Nephron (organoid): ENCODE measurements around the gene ZNF468.
"Not testable (repeated sequence)": the region's sequence is repeated elsewhere in the genome, so short reads cannot be mapped to it uniquely, and the experiment has no call there.

ENCODE experiments used
- H3K27ac Mint-ChIP-seq, 3 experiments: 2 replicates each; pipeline ENCODE4 v1.8.0; 2020; ENCODE audit warnings: mixed read lengths in 3 of 3, mild to moderate bottlenecking in 2 of 3, moderate library complexity in 1 of 3
- H3K27me3 Mint-ChIP-seq: 2 replicates; pipeline ENCODE4 v1.8.0; 2021; ENCODE audit warnings: low read depth, mild to moderate bottlenecking, moderate library complexity, mixed read lengths
- H3K36me3 Mint-ChIP-seq: 2 replicates; pipeline ENCODE4 v1.8.0; 2020; ENCODE audit warnings: low read depth, mixed read lengths
- H3K4me1 Mint-ChIP-seq: 2 replicates; pipeline ENCODE4 v1.8.0; 2020; ENCODE audit warnings: mixed read lengths
- H3K4me3 Mint-ChIP-seq, 3 experiments: 2 replicates each; pipeline ENCODE4 v1.8.0; 2020; ENCODE audit warnings: mild to moderate bottlenecking in 3 of 3, mixed read lengths in 3 of 3, moderate library complexity in 2 of 3
- H3K9me3 Mint-ChIP-seq: 2 replicates; pipeline ENCODE4 v1.8.0; 2020; ENCODE audit warnings: mixed read lengths
- TF ChIP-seq, protein P1 (sequence below), 3 experiments: fragments of 200-600 bp; sonication (generic); IDR thresholded peaks; one replicate each; pipeline ENCODE4 v1.5.0; 2021; ENCODE audit warnings: antibody characterized with exemption in 3 of 3; ENCODE audit not compliant: unreplicated experiment in 3 of 3

ZNF468 gene

DNA sequence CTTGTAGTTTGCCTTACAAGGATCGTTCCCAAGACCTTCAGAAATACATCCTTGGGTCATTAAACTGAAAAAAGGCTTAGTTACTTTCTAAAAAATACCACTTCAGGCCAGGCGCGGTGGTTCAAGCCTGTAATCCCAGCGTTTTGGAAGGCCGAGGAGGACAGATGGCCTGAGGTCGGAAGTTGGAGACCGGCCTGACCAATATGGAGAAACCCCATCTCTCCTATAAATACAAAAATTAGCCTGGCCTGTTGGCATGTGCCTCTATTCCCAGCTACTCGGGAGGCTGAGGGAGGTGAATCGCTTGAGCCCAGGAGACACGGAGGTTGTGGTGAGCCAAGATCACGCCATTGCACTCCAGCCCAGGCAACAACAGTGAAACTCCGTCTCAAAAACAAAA is 33.7 kb downstream of the ZNF468 start:
- Mint-ChIP-seq H3K4me1 (peaks cover 8% of the 10 kb centered on the region), H3K9me3 (no peaks in the 10 kb centered on the region), H3K27me3 (no peaks in the 10 kb centered on the region), H3K36me3 (peaks cover 7% of the 10 kb centered on the region), H3K4me3 (no peak overlapping the region), H3K27ac (no peak overlapping the region)
- TF ChIP-seq, protein P1, sequence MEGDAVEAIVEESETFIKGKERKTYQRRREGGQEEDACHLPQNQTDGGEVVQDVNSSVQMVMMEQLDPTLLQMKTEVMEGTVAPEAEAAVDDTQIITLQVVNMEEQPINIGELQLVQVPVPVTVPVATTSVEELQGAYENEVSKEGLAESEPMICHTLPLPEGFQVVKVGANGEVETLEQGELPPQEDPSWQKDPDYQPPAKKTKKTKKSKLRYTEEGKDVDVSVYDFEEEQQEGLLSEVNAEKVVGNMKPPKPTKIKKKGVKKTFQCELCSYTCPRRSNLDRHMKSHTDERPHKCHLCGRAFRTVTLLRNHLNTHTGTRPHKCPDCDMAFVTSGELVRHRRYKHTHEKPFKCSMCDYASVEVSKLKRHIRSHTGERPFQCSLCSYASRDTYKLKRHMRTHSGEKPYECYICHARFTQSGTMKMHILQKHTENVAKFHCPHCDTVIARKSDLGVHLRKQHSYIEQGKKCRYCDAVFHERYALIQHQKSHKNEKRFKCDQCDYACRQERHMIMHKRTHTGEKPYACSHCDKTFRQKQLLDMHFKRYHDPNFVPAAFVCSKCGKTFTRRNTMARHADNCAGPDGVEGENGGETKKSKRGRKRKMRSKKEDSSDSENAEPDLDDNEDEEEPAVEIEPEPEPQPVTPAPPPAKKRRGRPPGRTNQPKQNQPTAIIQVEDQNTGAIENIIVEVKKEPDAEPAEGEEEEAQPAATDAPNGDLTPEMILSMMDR (IDR thresholded peaks at IDR 0.05; ENCODE audit: unreplicated experiment in 3 of 3), result no peak

DNA sequence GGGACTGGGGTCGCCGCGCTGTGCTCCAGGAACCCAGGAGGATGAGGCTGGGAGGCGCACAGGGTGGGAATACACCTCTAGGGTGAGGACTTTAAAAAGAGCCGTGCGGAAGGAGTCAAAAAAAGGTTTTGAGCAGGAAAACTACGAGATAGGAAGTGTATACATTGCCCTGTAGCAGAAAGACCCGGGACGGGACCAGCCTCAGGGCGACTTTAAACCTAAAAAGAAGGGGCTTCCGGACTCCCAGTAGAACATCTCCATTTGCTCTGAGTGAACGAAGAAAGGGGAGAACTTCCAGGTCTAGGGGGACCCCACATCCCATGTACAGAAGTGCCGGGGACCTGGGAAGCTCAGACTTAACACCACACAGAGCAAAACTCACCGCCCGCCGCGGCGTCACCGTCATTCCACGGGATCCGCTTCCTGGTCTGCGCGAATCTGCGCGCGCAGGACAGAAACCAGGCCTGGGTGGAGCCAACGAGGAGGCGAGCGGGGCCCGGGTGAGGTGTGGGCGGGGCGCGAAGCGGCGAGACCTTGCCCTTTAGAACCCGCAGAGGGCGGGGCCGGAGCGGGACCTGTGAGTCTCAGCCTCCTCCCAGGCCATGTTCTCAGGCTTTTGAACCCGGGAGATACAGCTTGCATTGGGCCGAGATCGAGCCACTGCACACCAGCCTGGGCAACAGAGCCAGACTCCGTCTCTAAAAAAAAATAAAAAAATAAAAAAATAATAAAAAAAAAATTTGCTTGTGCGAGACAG is 36.0 kb downstream of the ZNF468 start, which contains the start of gene ZNF28:
TSS of gene ZNF28 (minus strand) at position 430 of the 757 bp plus-strand sequence. CDS start 3,675 bp downstream, outside the sequence.
- not testable (repeated sequence) for H3K27me3 Mint-ChIP-seq, H3K9me3 Mint-ChIP-seq

DNA sequence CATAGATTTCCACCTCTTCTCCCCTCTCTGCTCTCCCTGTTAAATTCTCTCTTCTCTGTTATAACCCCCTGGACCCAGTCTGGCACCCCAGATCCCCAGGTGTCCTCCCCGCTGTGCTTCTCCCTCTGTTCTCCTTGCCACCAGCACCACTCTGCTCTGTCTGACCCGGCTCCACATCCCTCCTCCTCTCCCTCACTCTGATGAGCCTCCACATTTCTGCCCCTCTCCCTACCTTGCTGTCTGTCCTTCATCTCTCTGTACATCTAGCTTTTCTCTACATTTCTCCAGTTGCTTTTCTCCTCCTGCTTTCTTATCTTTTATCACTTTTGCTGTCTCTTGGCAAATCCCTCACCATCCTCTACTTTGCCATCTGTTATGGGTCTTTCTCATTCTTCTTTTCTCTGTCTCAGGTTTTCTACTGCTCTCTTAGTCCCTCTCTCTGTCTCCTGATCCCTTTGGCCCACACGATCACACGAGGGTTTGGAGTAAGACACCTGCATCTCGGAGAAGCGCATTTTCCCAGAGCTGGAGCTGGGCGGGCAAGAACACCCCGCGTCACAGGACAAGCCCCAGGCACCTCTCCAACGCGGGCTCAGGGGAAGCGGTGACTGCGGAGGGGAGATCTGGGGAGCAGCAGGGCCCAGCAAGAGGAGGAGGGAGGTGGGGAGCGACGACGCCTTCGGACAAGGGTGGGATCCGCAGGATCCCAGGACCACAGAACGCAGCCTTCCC is 36.8 kb downstream of the ZNF468 start:
- Mint-ChIP-seq H3K36me3 (peaks cover 25% of the 10 kb centered on the region), H3K27ac (peak overlapping the region; percentile 5 to 17 (median 17)), H3K4me3 (peak overlapping the region; percentile 91 to 94 (median 93))
- not testable (repeated sequence) for H3K9me3 Mint-ChIP-seq, H3K4me1 Mint-ChIP-seq, H3K27me3 Mint-ChIP-seq

More for the DNA sequence above, 36.0 kb downstream of the ZNF468 start, which contains the start of gene ZNF28:
- peak within 1 kb of the TSS; percentile 17 to 69 (median 17) for H3K27ac Mint-ChIP-seq
- H3K4me1 Mint-ChIP-seq, result not testable (repeated sequence)
- H3K4me3 Mint-ChIP-seq, result peak within 1 kb of the TSS; percentile 91 to 94 (median 93)
- peaks cover 21% of the 10 kb centered on the region for H3K36me3 Mint-ChIP-seq

DNA sequence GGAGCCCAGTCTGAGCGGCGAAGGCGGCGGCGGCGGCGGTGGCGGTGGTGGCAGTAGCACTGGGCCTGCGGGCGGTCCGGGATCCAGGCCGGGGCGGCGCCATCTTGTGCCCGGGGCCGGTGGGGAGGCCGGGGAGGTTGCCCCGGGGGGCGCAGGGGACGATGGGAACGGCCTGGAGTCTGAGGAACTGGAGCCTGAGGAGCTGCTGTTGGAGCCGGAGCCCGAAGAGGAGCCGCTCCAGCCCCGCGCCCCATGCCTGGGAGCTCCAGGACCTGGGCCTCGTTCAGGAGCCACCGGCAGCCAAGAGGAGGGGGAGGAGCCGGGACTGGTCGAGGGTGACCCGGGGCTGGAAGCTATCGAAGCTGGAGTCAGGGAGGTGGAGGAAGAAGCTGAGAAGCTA is 47.6 kb downstream of the ZNF468 start:
- Mint-ChIP-seq H3K27me3 (no peaks in the 10 kb centered on the region), H3K4me3 (no peak overlapping the region), H3K4me1 (no peaks in the 10 kb centered on the region), H3K9me3 (peaks cover 16% of the 10 kb centered on the region), H3K27ac (no peak overlapping the region), H3K36me3 (peaks cover 70% of the 10 kb centered on the region)
- TF ChIP-seq, protein P1 (IDR thresholded peaks at IDR 0.05; ENCODE audit: unreplicated experiment in 3 of 3), result no peak

DNA sequence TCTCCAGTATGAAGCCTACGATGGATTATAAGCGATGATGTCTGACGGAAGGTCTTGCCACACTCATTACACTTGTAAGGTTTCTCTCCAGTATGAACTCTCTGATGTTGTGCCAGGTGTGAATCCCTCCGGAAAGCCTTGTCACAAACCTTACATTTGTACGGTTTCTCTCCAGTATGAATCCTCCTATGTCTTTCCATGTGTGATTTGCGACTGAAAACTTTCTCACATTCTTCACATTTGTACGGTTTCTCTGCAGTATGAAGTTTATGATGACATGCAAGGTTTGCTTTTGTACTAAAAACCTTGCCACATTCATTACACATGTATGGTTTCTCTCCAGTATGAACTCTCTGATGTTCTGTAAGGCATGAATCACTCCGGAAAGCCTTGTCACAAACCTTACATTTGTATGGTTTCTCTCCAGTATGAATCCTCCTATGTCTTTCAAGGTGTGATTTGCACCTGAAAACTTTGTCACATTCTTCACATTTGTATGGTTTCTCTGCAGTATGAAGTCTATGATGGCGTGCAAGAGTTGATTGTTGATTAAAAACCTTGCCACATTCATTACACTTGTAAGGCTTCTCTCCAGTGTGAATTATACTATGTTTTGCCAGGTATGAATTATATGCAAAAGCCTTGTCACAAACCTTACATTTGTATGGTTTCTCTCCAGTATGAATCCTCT is 57.3 kb downstream of the ZNF468 start:
- H3K4me1 Mint-ChIP-seq, H3K4me3 Mint-ChIP-seq, H3K27me3 Mint-ChIP-seq, H3K27ac Mint-ChIP-seq: not testable (repeated sequence)
- Mint-ChIP-seq H3K36me3 (peaks cover 91% of the 10 kb centered on the region), H3K9me3 (peaks cover 76% of the 10 kb centered on the region)

DNA sequence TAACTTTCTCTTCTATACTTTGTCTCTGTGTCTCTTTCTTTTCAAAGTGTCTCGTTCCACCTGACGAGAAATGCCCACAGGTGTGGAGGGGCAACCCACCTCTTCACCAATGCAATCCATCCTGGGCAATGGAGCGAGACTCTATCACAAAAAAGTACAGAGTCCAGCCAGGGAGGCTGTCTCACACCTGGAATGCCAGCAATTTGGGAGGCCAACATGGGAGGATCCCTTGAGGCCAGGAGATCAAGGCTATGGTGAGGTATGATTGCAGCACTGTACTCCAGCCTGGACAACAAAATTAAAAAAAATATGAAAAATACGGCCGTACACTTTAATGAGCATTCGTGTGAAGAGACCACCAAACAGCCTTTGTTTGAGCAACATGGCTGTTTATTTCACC is 68.0 kb downstream of the ZNF468 start:
- peak overlapping the region; percentile 17 to 64 (median 47) for H3K4me3 Mint-ChIP-seq
- H3K36me3 Mint-ChIP-seq, result peaks cover 12% of the 10 kb centered on the region
- H3K4me1 Mint-ChIP-seq, result peaks cover 16% of the 10 kb centered on the region
- peaks cover 40% of the 10 kb centered on the region for H3K27me3 Mint-ChIP-seq
- H3K9me3 Mint-ChIP-seq, result peaks cover 9% of the 10 kb centered on the region
- TF ChIP-seq, protein P1 (IDR thresholded peaks at IDR 0.05; ENCODE audit: unreplicated experiment in 3 of 3), result no peak
- H3K27ac Mint-ChIP-seq, result no peak overlapping the region
